ENCODE data around the gene TPCN2.

Gene TPCN2

DNA sequence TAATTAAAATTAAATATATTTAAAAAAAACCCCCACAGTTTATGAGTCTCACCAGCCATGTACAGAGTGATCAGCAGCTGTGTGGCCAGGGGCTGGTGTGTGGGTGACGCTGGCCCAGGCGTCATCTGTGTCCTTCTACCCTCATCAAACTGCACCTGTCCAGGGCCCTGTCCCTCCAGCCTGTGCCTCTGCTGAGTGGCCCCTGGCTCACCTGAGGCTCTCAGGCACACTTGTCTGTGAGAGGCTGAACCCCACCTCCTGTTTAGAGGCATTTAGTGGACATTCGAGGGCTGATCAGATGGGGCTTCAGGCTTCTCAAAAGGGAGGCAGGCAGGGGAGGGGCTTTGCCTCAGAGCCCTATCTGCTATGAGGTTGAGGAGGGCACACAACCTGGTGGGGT, 77.1 kb downstream of the TPCN2 start:
- no peak for ATAC-seq

DNA sequence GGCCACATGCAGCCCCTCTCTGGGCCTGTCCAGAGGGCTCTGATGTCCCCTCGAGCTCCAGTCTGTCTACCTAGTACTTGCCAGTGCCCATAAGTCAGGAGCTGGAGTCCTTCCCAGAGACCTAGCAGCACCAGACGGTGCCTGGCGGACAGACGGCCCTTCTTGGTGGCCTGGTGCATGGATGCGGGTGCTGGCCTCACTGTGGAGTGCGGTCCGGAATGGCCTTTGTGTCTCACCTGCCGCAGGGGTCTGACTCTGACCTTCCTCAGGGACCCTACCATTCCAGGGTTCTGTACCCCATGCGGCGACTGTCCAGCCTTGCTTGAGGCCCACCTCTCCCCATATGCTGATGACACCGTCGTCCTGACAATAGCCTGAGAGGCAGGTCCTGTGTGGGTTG, 77.6 kb downstream of the TPCN2 start:
- ATAC-seq: no peak
- TF ChIP-seq ZFP30 (CRISPR knock-in tag; IDR thresholded peaks at IDR 0.05) (no peak), PPARA (CRISPR knock-in tag; IDR thresholded peaks at IDR 0.05; ENCODE audit: borderline replicate concordance) (no peak), TOX (CRISPR knock-in tag; IDR thresholded peaks at IDR 0.05; ENCODE audit: borderline replicate concordance) (no peak), GLIS3 (CRISPR knock-in tag; IDR thresholded peaks at IDR 0.05) (no peak), CSDC2 (CRISPR knock-in tag; IDR thresholded peaks at IDR 0.05) (no peak), ZC3H10 (CRISPR knock-in tag; IDR thresholded peaks at IDR 0.05) (no peak), TCF4 (CRISPR knock-in tag; IDR thresholded peaks at IDR 0.05; ENCODE audit: borderline replicate concordance) (no peak), ZFP3 (CRISPR knock-in tag; IDR thresholded peaks at IDR 0.05) (no peak), BACH2 (CRISPR knock-in tag; IDR thresholded peaks at IDR 0.05; ENCODE audit: borderline replicate concordance) (no peak), ISL1 (CRISPR knock-in tag; IDR thresholded peaks at IDR 0.05) (no peak), ZNF565 (CRISPR knock-in tag; conservative IDR thresholded peaks at IDR 0.05; ENCODE audit: low read depth) (no peak), ARNTL (CRISPR knock-in tag; IDR thresholded peaks at IDR 0.05; ENCODE audit: borderline replicate concordance, low read depth) (no peak)
- TF ChIP-seq, protein P1, sequence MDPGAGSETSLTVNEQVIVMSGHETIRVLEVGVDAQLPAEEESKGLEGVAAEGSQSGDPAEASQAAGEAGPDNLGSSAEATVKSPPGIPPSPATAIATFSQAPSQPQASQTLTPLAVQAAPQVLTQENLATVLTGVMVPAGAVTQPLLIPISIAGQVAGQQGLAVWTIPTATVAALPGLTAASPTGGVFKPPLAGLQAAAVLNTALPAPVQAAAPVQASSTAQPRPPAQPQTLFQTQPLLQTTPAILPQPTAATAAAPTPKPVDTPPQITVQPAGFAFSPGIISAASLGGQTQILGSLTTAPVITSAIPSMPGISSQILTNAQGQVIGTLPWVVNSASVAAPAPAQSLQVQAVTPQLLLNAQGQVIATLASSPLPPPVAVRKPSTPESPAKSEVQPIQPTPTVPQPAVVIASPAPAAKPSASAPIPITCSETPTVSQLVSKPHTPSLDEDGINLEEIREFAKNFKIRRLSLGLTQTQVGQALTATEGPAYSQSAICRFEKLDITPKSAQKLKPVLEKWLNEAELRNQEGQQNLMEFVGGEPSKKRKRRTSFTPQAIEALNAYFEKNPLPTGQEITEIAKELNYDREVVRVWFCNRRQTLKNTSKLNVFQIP (CRISPR knock-in tag; IDR thresholded peaks at IDR 0.05; ENCODE audit: borderline replicate concordance, low read depth): no peak
- TF ChIP-seq, protein P2, sequence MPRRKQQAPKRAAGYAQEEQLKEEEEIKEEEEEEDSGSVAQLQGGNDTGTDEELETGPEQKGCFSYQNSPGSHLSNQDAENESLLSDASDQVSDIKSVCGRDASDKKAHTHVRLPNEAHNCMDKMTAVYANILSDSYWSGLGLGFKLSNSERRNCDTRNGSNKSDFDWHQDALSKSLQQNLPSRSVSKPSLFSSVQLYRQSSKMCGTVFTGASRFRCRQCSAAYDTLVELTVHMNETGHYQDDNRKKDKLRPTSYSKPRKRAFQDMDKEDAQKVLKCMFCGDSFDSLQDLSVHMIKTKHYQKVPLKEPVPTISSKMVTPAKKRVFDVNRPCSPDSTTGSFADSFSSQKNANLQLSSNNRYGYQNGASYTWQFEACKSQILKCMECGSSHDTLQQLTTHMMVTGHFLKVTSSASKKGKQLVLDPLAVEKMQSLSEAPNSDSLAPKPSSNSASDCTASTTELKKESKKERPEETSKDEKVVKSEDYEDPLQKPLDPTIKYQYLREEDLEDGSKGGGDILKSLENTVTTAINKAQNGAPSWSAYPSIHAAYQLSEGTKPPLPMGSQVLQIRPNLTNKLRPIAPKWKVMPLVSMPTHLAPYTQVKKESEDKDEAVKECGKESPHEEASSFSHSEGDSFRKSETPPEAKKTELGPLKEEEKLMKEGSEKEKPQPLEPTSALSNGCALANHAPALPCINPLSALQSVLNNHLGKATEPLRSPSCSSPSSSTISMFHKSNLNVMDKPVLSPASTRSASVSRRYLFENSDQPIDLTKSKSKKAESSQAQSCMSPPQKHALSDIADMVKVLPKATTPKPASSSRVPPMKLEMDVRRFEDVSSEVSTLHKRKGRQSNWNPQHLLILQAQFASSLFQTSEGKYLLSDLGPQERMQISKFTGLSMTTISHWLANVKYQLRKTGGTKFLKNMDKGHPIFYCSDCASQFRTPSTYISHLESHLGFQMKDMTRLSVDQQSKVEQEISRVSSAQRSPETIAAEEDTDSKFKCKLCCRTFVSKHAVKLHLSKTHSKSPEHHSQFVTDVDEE (CRISPR knock-in tag; IDR thresholded peaks at IDR 0.05): no peak
- TF ChIP-seq, protein P3, sequence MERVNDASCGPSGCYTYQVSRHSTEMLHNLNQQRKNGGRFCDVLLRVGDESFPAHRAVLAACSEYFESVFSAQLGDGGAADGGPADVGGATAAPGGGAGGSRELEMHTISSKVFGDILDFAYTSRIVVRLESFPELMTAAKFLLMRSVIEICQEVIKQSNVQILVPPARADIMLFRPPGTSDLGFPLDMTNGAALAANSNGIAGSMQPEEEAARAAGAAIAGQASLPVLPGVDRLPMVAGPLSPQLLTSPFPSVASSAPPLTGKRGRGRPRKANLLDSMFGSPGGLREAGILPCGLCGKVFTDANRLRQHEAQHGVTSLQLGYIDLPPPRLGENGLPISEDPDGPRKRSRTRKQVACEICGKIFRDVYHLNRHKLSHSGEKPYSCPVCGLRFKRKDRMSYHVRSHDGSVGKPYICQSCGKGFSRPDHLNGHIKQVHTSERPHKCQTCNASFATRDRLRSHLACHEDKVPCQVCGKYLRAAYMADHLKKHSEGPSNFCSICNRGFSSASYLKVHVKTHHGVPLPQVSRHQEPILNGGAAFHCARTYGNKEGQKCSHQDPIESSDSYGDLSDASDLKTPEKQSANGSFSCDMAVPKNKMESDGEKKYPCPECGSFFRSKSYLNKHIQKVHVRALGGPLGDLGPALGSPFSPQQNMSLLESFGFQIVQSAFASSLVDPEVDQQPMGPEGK (CRISPR knock-in tag; IDR thresholded peaks at IDR 0.05; ENCODE audit: borderline replicate concordance): no peak
- TF ChIP-seq, protein P4, sequence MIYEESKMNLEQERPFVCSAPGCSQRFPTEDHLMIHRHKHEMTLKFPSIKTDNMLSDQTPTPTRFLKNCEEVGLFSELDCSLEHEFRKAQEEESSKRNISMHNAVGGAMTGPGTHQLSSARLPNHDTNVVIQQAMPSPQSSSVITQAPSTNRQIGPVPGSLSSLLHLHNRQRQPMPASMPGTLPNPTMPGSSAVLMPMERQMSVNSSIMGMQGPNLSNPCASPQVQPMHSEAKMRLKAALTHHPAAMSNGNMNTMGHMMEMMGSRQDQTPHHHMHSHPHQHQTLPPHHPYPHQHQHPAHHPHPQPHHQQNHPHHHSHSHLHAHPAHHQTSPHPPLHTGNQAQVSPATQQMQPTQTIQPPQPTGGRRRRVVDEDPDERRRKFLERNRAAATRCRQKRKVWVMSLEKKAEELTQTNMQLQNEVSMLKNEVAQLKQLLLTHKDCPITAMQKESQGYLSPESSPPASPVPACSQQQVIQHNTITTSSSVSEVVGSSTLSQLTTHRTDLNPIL (CRISPR knock-in tag; IDR thresholded peaks at IDR 0.05; ENCODE audit: low read depth): no peak
- TF ChIP-seq, protein P5, sequence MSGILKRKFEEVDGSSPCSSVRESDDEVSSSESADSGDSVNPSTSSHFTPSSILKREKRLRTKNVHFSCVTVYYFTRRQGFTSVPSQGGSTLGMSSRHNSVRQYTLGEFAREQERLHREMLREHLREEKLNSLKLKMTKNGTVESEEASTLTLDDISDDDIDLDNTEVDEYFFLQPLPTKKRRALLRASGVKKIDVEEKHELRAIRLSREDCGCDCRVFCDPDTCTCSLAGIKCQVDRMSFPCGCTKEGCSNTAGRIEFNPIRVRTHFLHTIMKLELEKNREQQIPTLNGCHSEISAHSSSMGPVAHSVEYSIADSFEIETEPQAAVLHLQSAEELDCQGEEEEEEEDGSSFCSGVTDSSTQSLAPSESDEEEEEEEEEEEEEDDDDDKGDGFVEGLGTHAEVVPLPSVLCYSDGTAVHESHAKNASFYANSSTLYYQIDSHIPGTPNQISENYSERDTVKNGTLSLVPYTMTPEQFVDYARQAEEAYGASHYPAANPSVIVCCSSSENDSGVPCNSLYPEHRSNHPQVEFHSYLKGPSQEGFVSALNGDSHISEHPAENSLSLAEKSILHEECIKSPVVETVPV (CRISPR knock-in tag; IDR thresholded peaks at IDR 0.05): no peak

More for the DNA sequence above, 77.1 kb downstream of the TPCN2 start:
- TF ChIP-seq PPARA (CRISPR knock-in tag; IDR thresholded peaks at IDR 0.05; ENCODE audit: borderline replicate concordance) (no peak), ISL1 (CRISPR knock-in tag; IDR thresholded peaks at IDR 0.05) (no peak), SNAI2 (CRISPR knock-in tag; IDR thresholded peaks at IDR 0.05) (no peak), CSDC2 (CRISPR knock-in tag; IDR thresholded peaks at IDR 0.05) (no peak), ARNTL (CRISPR knock-in tag; IDR thresholded peaks at IDR 0.05; ENCODE audit: borderline replicate concordance, low read depth) (no peak), TCF4 (CRISPR knock-in tag; IDR thresholded peaks at IDR 0.05; ENCODE audit: borderline replicate concordance) (no peak), ZFP3 (CRISPR knock-in tag; IDR thresholded peaks at IDR 0.05) (no peak), ESRRG (CRISPR knock-in tag; IDR thresholded peaks at IDR 0.05) (no peak), TOX (CRISPR knock-in tag; IDR thresholded peaks at IDR 0.05; ENCODE audit: borderline replicate concordance) (no peak), ZNF8 (CRISPR knock-in tag; IDR thresholded peaks at IDR 0.05) (no peak), GLIS3 (CRISPR knock-in tag; IDR thresholded peaks at IDR 0.05) (no peak), ZNF70 (CRISPR knock-in tag; IDR thresholded peaks at IDR 0.05) (no peak), OSR1 (CRISPR knock-in tag; IDR thresholded peaks at IDR 0.05) (no peak), ZC3H10 (CRISPR knock-in tag; IDR thresholded peaks at IDR 0.05) (no peak), ZNF565 (CRISPR knock-in tag; conservative IDR thresholded peaks at IDR 0.05; ENCODE audit: low read depth) (no peak)
- TF ChIP-seq, protein P3 (CRISPR knock-in tag; IDR thresholded peaks at IDR 0.05; ENCODE audit: borderline replicate concordance): no peak
- TF ChIP-seq, protein P4 (CRISPR knock-in tag; IDR thresholded peaks at IDR 0.05; ENCODE audit: low read depth): no peak
